Stimulated activated CD8-positive, alpha-beta memory T cell treated with anti-CD3 and anti-CD28 coated beads, Interleukin-15, amount 100 ng/mL, for 24 hours (primary cell): ENCODE measurements around the gene CNPY1.
"Not testable (repeated sequence)": the region's sequence is repeated elsewhere in the genome, so short reads cannot be mapped to it uniquely, and the experiment has no call there.

Experiments used
- DNase-seq: peaks from one replicate; pipeline ENCODE4 v3.0.0-alpha.2; 2020; ENCODE audit warnings: low read depth

Gene CNPY1

GRCh38 chr7:155533120-155533826 is 13.1 kb downstream of the CNPY1 start:
- no peak for DNase-seq

GRCh38 chr7:155532792-155533119 is 13.6 kb downstream of the CNPY1 start:
- DNase-seq: no peak

GRCh38 chr7:155531681-155532080 is 14.7 kb downstream of the CNPY1 start:
- DNase-seq: no peak

GRCh38 chr7:155530601-155531000 is 15.8 kb downstream of the CNPY1 start:
- DNase-seq: no peak

GRCh38 chr7:155529845-155530244 is 16.5 kb downstream of the CNPY1 start:
- no peak for DNase-seq

- DNase-seq: no peak
Observed at GRCh38 chr7:155529346-155529745, 17.0 kb downstream of the CNPY1 start.

GRCh38 chr7:155527664-155528063 is 18.7 kb downstream of the CNPY1 start:
- no peak for DNase-seq

GRCh38 chr7:155526225-155526624 is 20.1 kb downstream of the CNPY1 start:
- DNase-seq: no peak

- no peak for DNase-seq
Observed at GRCh38 chr7:155524018-155524556, 22.3 kb downstream of the CNPY1 start.

- no peak for DNase-seq
Observed at GRCh38 chr7:155523168-155523675, 23.1 kb downstream of the CNPY1 start.

GRCh38 chr7:155521743-155522398 is 24.5 kb downstream of the CNPY1 start:
- DNase-seq: no peak

- DNase-seq: no peak
Observed at GRCh38 chr7:155521007-155521742, 25.2 kb downstream of the CNPY1 start.

- no peak for DNase-seq
Observed at GRCh38 chr7:155520114-155520513, 26.2 kb downstream of the CNPY1 start.

GRCh38 chr7:155519358-155519757 is 27.0 kb downstream of the CNPY1 start:
- DNase-seq: not testable (repeated sequence)

GRCh38 chr7:155518633-155519032 is 27.7 kb downstream of the CNPY1 start:
- no peak for DNase-seq

GRCh38 chr7:155517969-155518368 is 28.4 kb downstream of the CNPY1 start:
- no peak for DNase-seq

GRCh38 chr7:155517452-155517851 is 28.9 kb downstream of the CNPY1 start:
- DNase-seq: no peak

- DNase-seq: no peak
Observed at GRCh38 chr7:155516466-155516865, 29.9 kb downstream of the CNPY1 start.

- DNase-seq: no peak
Observed at GRCh38 chr7:155515318-155515717, 31.0 kb downstream of the CNPY1 start.

GRCh38 chr7:155514296-155514695 is 32.1 kb downstream of the CNPY1 start:
- no peak for DNase-seq

GRCh38 chr7:155513543-155514285 is 32.6 kb downstream of the CNPY1 start:
- no peak for DNase-seq
